Panc1 (cell line): ENCODE data around the gene FHIT. TPM values are rescaled to one million over a fixed set of nuclear protein-coding genes. Genes with fewer than 3 reads are reported as not detected.

Source experiments
- ATAC-seq: fragments of 200-7000 bp; cut with Tn5 transposase; 2 replicates; pipeline ENCODE4 v1.9.1; 2020; ENCODE audit warnings: mild to moderate bottlenecking, moderate library complexity
- BruUV-seq: library from RNA; stranded (reverse); fragments of 400-500 nt; replicated peaks from 2 replicates; lab custom pipeline; 2021; lab: Mats Ljungman, UMichigan
- CTCF ChIA-PET: fragments of 300-600 bp; sonication (Branson Sonifier 250); formaldehyde crosslinking; loops from one replicate; lab custom pipeline; 2022; ENCODE audit warnings: antibody characterized with exemption; lab: Charles Lee
- POLR2A ChIA-PET: fragments of 300-600 bp; sonication (Branson Sonifier 250); formaldehyde crosslinking; loops from one replicate; lab custom pipeline; 2022; ENCODE audit warnings: antibody characterized with exemption; lab: Charles Lee
- DNase-seq: peaks from one replicate; pipeline ENCODE4 v3.0.0-alpha.2; 2010; ENCODE audit warnings: low read depth, low spot score
- H3K27ac ChIP-seq: 2 replicates; pipeline ENCODE4 v1.5.1; 2011; ENCODE audit warnings: mild to moderate bottlenecking, low read length, inconsistent platforms
- H3K27me3 ChIP-seq: fragments of 200-500 bp; sonication (Bioruptor generic); 2 replicates; pipeline ENCODE4 v1.6.0; 2014; ENCODE audit warnings: low read length, inconsistent platforms; ENCODE audit not compliant: control insufficient read depth, insufficient read depth
- H3K36me3 ChIP-seq: fragments of 200-500 bp; sonication (Bioruptor generic); 2 replicates; pipeline ENCODE4 v1.5.1; 2014; ENCODE audit warnings: inconsistent platforms, mild to moderate bottlenecking, low read length, moderate library complexity; ENCODE audit not compliant: control insufficient read depth, insufficient read depth
- H3K4me1 ChIP-seq: 2 replicates; pipeline ENCODE4 v1.5.1; 2011; ENCODE audit warnings: inconsistent platforms, mild to moderate bottlenecking, low read length, moderate library complexity; ENCODE audit not compliant: control insufficient read depth, insufficient read depth
- H3K4me3 ChIP-seq, 2 experiments: 2 replicates each; pipeline ENCODE4 v1.5.1; 2011 to 2012; ENCODE audit warnings: low read depth in 2 of 2, low read length in 2 of 2, mild to moderate bottlenecking in 2 of 2, inconsistent platforms in 1 of 2, moderate library complexity in 1 of 2
- H3K9me3 ChIP-seq: fragments of 200-500 bp; sonication (Bioruptor generic); 2 replicates; pipeline ENCODE4 v1.5.1; 2014; ENCODE audit warnings: low read depth, mild to moderate bottlenecking, inconsistent platforms, low read length, moderate library complexity; ENCODE audit not compliant: control insufficient read depth, insufficient read depth
- CTCF ChIP-seq: fragments of 450-650 bp; IDR thresholded peaks from 2 replicates; pipeline ENCODE4 v1.5.1; 2017; ENCODE audit warnings: mild to moderate bottlenecking
- POLR2AphosphoS5 ChIP-seq: IDR thresholded peaks from 2 replicates; pipeline ENCODE4 v1.6.1; 2012; ENCODE audit warnings: mild to moderate bottlenecking, low read depth, low read length, moderate library complexity
- REST ChIP-seq, 2 experiments: IDR thresholded peaks; 2 replicates each; pipeline ENCODE4 v1.6.1; 2011 to 2012; ENCODE audit warnings: low read depth in 2 of 2, control low read depth in 1 of 2, low read length in 1 of 2, mild to moderate bottlenecking in 1 of 2, moderate library complexity in 1 of 2; ENCODE audit not compliant: insufficient read depth in 1 of 2
- SIN3A ChIP-seq: IDR thresholded peaks from 2 replicates; pipeline ENCODE4 v1.6.1; 2012; ENCODE audit warnings: low read depth, mild to moderate bottlenecking, low read length, moderate library complexity, borderline replicate concordance; ENCODE audit not compliant: insufficient read depth
- TCF7L2 ChIP-seq: IDR thresholded peaks from 2 replicates; pipeline ENCODE4 v1.6.1; 2011; ENCODE audit warnings: mild to moderate bottlenecking, low read depth, low read length, inconsistent platforms
- in situ Hi-C: cut with HindIII; loops from 2 replicates; pipeline ENCODE4 v1.10.0; 2016; ENCODE audit warnings: low sequenced_read_pairs, low pct_unique_long_range_greater_than_20kb
- intact Hi-C: fragments of 100-400 bp; cut with micrococcal nuclease; formaldehyde crosslinking; loops from one replicate; pipeline ENCODE4 v1.10.0; 2022; ENCODE audit not compliant: unreplicated experiment
- total RNA-seq: library from RNA; stranded (reverse); gene quantifications from one replicate; pipeline ENCODE4 v1.2.1, GENCODE V29; 2021; ENCODE audit not compliant: unreplicated experiment

FHIT gene
- total RNA-seq, 1 experiment from 2014 or later, result 2.2 TPM

- no peaks in the 10 kb centered on the region for H3K27me3 ChIP-seq
- no peak overlapping the region for H3K4me3 ChIP-seq
- in situ Hi-C loops (no loop called here), intact Hi-C loops (no loop called here)
- no peaks in the 10 kb centered on the region for H3K36me3 ChIP-seq
- no peaks in the 10 kb centered on the region for H3K9me3 ChIP-seq
- no peaks in the 10 kb centered on the region for H3K4me1 ChIP-seq
- ATAC-seq (no peak), DNase-seq (no peak)
- ChIA-PET POLR2A (no interaction called here), CTCF (no interaction called here)
- BruUV-seq, result no TSS peak
- H3K27ac ChIP-seq, result no peak overlapping the region
- TF ChIP-seq CTCF, result no peak
- no peak for TF ChIP-seq SIN3A
- TF ChIP-seq TCF7L2, result no peak
- no peak for TF ChIP-seq POLR2AphosphoS5
- no peak for TF ChIP-seq REST (IDR thresholded peaks at IDR 0.05; ENCODE audit: insufficient read depth in 1 of 2, low read depth in 2 of 2, low read length in 1 of 2)
Measured at GRCh38 chr3:60015032-60015705, 1236.1 kb downstream of the FHIT start.

- Histone ChIP-seq H3K4me1 (no peaks in the 10 kb centered on the region), H3K36me3 (no peaks in the 10 kb centered on the region), H3K9me3 (no peaks in the 10 kb centered on the region), H3K27ac (no peak overlapping the region), H3K27me3 (no peaks in the 10 kb centered on the region), H3K4me3 (no peak overlapping the region)
- intact Hi-C loops, result no loop called here
- TF ChIP-seq POLR2AphosphoS5, result no peak
- TF ChIP-seq REST (IDR thresholded peaks at IDR 0.05; ENCODE audit: insufficient read depth in 1 of 2, low read depth in 2 of 2, low read length in 1 of 2), result no peak
- no peak for TF ChIP-seq CTCF
- no peak for TF ChIP-seq SIN3A
- TF ChIP-seq TCF7L2, result no peak
- ChIA-PET POLR2A (no interaction called here), CTCF (no interaction called here)
- ATAC-seq, result no peak
- no peak for DNase-seq
- BruUV-seq, result no TSS peak
- in situ Hi-C loops, result no loop called here
Measured at GRCh38 chr3:60013241-60013640, 1238.0 kb downstream of the FHIT start.
